HG03280 (cell line): ENCODE data around the gene WDFY4.
"Not testable (repeated sequence)": the region's sequence is repeated elsewhere in the genome, so short reads cannot be mapped to it uniquely, and the experiment has no call there.

ENCODE experiments used
- ATAC-seq: cut with Tn5 transposase; IDR thresholded peaks from one replicate; pipeline ENCODE4 v1.9.1; 2021; ENCODE audit warnings: mild to moderate bottlenecking, moderate library complexity; ENCODE audit not compliant: unreplicated experiment

WDFY4 gene, protein sequence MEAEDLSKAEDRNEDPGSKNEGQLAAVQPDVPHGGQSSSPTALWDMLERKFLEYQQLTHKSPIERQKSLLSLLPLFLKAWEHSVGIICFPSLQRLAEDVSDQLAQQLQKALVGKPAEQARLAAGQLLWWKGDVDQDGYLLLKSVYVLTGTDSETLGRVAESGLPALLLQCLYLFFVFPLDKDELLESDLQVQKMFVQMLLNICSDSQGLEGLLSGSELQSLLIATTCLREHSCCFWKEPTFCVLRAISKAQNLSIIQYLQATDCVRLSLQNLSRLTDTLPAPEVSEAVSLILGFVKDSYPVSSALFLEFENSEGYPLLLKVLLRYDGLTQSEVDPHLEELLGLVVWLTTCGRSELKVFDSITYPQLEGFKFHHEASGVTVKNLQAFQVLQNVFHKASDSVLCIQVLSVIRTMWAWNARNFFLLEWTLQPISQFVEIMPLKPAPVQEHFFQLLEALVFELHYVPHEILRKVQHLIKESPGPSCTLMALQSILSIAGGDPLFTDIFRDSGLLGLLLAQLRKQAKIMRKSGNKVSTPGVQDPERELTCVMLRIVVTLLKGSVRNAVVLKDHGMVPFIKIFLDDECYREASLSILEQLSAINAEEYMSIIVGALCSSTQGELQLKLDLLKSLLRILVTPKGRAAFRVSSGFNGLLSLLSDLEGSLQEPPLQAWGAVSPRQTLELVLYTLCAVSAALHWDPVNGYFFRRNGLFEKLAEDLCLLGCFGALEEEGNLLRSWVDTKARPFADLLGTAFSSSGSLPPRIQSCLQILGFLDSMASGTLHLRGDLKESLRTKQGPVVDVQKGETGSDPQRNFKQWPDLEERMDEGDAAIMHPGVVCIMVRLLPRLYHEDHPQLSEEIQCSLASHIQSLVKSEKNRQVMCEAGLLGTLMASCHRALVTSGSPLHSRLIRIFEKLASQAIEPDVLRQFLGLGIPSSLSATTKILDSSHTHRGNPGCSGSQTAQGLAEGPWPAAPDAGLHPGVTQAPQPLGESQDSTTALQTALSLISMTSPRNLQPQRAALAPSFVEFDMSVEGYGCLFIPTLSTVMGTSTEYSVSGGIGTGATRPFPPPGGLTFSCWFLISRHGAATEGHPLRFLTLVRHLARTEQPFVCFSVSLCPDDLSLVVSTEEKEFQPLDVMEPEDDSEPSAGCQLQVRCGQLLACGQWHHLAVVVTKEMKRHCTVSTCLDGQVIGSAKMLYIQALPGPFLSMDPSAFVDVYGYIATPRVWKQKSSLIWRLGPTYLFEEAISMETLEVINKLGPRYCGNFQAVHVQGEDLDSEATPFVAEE (N-terminal part only)

DNA sequence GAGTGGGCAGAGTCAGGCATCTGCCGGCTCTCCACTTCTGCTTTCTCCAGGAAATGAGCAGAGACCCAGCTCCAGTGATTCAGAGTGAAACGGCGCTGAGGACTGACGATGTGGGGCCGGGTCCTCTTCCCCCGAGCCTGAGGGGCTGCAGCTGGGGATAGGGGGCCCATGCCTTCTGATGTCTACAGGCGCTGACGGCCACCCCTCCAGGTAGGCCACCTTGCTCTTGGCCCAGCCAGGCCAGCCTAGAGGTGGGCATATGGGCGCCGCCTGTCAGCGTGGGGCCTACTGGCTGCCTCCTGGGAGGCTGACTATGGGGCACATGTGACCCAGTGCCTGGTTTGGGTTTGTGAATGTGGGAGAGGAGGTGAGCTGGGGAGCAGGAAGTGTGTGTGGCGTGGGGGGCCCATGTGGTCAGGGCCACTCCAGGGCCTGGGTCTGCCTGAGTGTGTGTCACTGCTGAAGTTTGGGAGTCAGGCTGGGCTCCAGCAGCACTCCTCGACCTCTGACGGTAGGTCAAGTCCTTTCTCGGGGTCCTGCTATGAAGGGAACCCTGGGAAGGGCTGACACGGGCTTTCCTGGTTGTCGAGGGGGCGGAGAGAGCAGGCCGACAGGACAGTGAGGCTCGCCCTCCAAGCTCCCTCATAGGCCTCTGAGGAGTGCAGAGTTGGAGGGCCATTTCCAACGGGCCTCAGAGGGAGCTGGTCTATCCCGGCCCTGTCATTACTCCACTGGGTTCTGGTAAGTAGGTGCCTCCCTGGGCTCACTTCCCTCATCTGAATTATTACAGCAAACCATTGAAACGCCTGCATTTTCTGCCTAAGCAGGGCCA lies at the start of gene WDFY4:
TSS of gene WDFY4 (plus strand) at position 82 of the 832 bp plus-strand sequence. CDS start 24,860 bp downstream, outside the sequence.
- ATAC-seq: peak; percentile 57

DNA sequence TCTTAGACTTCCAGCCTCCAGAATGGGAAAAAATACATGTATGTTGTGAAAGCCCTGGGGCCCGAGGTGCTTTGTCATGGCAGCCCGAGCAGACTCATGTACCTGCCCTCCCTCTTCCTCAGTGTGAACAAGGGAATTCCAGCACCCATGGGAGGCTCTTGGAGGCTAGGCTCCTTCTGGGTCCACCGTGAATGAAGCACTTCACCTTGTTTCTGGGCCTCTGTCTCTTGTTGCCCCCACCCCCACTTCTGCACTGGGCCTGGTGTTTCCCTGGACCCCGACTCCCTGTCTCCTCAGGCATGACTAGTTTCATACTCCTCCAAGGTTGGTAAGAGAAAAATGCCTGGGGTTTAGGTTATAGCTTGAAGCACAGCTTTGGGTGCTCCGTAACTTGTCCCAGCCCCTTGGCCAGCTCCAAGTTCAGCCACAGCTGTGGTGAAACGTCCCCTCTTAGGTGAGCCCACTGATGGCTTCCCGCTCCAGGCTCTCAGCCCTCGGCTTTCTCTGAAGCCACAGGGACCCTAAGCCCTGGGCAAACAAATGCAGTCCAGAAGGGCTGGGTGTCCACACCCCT lies 49.6 kb upstream of the WDFY4 start:
- no peak for ATAC-seq

DNA sequence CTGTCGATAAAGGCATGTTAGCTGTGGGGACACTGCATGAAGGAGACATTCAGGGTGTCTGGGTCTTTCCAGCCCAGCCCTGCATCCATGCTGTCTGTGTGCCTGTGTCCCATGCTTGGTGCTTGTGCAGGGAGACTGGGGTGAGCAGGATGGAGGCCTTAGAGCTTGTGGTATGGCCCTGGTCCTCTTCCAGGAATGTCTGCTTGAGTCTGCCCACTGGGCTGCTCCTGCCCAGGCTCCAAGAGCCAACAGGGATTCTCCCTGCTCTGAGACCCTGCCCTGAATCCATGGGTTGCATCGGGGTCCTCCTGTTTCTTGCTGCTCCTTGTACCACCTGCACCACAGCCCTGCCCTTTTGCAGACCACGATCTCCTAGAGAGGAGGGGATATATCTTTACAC lies 48.4 kb upstream of the WDFY4 start:
- ATAC-seq: no peak

DNA sequence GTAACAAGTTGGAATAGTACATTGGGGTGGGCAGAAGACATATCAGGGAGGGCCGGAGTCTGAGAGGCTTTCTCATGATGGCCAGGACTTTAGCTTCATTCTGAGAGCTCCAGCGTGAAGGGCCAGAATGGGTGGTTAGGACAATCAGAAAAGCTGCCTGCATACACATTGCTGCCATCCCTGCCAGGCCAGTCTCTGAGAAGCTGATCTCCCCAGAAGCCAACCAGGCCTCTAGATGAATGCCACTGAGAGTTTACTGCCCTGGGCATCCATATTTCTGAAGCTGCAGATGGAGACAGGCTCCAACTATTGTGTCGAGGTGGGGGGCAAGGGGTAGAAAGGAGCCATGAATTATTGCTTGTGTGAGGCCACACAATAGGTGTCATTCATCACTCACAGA lies 47.8 kb upstream of the WDFY4 start:
- no peak for ATAC-seq

DNA sequence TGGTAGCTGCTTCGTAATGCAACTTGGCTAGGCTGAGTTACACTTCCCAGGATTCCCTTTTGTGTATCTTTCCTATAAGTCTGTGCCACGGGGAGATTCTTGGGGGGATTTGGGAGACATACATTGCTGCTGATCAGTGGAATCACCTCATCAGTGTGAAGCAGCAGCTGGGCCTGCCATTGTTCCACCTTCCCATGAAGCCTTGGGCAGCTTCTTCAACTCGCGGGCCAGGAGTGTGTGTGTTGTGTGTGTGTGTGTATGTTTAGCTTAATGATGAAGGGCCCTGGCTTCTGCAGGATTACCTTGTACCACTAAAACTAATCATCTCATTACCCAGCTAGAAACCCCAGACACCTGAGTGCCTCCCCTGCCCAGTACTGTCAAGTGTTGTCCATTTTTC lies 46.5 kb upstream of the WDFY4 start:
- ATAC-seq: no peak

DNA sequence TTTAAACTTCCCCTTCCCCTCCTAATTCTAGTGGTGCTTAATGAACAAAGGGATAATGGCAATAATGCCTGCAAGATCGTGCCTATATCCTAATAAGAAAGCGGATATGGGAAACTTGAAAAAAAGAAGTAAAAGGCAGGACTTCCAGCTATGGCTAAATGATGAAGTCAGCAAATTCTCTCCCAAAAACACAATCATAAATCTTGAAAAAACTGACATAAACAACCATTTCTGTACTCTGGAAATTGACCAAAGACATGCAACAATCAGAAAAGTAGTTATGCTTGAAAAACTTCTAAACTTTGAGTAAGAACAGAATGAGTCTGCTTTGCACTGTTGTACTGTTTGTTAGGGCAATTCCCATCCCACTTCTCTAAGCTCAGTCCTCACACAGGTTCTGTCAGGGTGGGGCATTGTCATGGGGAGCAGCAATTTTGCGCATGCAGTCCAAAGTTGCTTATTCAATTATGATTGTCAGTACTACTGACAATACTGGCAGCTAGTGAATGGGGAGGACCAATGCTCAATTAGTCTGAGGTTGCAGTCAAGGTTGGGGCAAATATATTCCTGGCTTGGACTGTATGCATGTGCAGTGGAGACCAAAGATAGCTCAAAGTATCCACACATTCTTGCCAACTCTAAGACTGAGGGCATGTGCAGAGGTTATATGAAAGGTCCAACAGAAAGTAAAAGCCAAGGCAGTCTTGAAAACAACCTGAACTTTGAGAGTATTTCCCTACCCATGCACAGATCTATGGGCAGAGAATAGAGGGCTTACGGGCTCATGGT lies 45.7 kb upstream of the WDFY4 start:
- no peak for ATAC-seq

DNA sequence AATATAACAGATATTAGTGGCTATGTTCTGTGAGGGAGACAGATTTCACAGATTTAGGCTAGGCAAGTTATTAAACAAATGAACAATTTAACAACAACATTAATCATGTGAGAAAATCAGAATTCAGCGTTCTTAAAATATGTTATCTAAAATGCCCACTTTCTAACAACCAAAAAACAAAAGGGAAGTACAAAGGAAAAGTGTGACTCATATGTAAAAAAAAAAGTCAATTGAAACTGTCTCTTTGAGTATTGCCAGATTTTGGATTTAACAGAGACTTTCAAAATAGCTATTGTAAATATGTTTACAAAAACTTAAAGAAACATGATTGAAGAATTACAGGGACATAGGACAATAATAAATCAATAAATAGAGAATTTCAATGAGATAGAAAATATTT lies 45.0 kb upstream of the WDFY4 start:
- ATAC-seq: no peak

DNA sequence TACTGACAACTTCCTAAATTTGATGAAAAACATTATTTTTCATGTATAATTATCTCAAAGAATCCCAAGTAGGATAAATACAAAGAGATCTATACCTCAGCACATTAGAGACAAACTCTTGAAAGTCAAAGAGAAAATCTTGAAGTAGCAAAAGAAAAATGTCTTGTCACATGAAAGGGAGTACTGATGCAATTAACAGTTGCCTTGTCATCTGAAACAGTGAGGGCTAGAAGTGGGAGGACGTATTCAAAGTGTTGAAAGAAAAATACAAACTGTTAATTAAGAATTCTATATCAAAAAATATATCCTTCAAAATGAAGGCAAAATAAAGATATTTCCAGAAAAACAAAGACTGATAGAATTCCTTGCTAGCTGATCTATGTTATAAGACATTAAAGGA lies 44.3 kb upstream of the WDFY4 start:
- ATAC-seq: no peak

DNA sequence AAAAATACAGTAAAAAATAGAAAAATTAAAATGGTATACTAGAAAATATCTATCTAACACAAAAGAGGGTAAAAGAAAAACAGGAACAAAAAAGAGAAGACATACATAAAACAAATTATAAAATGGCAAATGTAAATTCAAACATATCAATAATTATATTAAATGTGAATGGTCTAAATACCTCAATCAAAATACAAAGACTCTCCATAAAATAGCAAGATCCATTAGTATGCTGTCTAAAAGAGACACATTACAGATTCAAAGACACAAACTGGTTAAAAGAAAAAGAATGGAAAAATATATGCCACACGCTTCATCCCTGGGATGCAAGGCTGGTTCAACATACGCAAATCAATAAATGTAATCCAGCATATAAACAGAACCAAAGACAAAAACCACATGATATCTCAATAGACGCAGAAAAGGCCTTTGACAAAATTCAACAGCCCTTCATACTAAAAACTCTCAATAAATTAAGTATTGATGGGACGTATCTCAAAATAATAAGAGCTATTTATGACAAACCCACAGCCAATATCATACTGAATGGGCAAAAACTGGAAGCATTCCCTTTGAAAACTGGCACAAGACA lies 43.5 kb upstream of the WDFY4 start:
- ATAC-seq: not testable (repeated sequence)

DNA sequence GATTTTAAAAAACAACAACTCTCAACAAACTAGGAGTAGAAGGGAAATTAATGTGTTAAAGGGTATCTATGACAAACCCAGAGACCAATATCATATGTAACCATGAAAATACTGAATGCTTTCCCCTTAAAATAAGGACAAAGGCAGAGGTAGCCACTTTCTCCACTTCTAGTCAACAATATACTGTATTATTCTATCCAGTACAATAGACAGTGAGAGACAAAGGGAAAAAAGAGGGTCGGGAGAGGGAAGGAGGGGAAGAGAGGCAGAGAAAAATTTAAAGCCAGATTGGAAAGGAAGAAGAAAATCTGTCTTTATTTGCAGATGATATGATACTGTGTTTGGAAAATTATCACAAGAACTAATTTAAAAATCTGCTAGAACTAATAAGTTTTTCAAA lies 39.1 kb upstream of the WDFY4 start:
- no peak for ATAC-seq

DNA sequence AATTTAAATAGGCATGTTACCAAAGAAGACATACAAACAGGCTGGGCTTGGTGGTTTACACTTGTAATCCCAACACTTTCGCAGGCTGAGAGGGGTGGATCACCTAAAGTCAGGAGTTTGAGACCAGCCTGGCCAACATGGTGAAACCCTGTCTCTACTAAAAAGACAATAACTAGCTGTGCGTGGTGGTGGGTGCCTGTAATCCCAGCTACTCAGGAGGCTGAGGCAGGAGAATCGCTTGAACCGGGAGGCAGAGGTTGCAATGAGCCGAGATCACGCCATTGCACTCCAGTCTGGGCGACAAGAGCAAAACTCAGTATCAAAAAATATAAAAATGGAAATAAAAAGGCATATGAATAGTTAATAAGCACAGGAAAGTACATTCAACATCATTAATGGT lies 37.6 kb upstream of the WDFY4 start:
- not testable (repeated sequence) for ATAC-seq

DNA sequence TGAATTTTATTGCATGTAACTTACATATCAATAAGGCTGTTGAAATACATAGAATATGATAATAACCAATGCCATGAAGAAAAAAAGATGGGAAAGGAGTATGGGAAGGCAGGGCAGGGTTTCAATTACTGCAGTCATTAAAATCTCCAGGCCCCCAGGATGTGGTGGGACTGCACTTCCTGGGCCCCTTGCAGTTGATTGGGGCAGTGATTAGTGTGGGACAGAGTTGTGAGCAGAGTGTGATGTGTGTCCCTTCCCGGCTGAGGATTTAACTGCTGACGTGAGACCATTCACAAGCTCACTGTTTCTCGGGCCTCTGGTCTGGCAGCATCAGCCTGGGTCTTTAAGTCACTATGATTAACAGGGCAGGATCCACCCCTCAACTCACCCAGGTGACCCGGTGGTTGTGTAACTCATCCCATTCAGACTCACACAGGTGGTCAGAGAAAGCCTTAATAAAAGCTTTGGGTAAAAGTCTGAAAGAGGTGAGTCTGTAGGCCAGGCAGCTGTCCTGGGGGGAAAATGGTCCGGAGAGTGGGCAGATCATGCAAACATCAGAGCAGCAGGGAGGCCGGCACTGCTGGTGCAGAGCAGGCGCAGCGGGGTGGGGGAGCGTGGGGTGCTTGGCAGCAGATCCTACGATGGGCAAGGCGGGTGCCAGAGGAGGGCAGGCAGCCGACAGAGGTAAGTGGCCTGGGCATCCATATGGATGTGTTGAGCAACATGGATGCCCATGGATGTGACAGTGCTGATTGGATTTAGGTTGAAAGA lies 36.3 kb upstream of the WDFY4 start:
- no peak for ATAC-seq

DNA sequence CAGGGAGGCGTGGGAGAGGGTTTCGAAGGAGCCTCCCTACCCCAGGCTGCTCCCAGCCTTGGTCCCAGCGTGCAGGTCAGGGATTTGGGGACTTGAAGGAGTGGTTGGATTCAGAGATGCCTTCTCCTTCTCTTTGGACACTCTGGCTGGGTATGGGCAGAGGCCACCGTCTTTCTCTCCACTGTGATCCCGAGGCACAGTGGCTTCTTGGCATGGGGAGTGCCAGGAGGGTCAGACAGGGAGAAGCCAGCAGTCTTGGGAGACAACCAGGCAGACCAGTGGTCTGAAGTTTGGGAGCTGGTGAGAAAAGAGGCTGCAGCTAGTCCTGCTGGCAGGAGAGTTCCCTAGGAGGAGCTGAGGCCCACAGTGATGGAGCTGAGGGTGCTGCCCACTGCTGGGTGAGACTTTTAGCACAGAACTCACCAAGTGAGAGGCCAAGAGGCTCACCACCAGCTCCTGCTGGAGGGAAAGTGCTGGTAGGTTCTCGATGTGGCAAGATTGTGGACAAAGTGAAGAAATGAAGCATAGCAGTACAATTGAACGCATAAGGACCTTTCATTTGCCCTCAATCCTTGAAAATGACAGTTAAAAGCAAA lies 35.2 kb upstream of the WDFY4 start:
- no peak for ATAC-seq

DNA sequence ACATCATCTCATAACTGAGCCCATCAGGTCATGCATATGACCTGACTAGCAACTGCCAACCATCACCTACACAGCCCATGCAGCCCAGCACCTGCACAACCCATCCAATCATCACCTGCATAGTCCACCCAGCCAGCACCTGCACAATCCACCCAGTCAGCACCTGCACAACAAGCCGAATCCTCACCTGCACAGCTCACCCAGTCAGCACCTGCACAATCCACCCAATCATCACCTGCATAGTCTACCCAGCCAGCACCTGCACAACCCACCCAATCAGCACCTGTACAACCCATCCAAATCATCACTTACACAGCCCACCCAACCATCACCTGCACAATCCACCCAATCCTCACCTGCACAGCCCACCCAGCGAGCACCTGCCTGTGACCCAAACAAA lies 33.4 kb upstream of the WDFY4 start:
- no peak for ATAC-seq

DNA sequence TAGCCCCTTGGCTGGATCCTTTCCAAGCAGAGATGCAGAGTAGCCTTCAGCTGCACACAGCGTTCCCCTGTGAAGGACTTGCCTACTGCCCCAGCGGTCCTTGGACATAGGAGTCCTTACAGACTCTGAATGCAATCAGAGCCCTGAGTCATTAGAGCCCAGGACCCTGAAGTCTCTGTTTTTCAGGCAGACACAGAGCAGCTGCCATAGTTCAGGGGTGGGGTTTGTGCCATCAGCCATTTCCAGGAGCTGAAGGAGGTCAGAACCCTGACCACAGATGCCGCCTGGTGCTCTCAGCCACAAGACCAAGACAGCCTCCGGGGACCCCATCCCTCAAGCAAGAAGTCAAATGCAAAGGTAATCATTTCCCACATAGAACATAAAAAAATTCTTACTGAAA lies 32.8 kb upstream of the WDFY4 start:
- no peak for ATAC-seq

DNA sequence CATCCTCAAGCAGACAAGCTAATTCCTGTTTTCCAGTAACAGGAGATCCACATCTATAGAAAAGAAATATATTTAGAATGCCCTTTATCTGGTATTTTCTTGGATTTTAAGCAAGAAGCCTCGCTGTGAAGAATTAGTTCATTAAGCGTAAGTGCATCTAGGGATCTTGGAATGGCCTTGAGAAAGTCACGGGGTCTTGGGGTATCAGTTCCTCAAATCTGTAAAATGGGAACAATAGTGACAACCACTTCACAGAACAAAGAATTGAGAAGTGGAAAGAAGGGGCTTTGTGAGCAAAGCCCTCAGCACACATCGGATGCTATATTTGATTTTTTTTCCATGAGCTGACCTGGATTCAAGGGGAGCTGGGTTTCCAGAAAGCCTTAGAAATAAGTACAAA lies 32.3 kb upstream of the WDFY4 start:
- ATAC-seq: no peak

DNA sequence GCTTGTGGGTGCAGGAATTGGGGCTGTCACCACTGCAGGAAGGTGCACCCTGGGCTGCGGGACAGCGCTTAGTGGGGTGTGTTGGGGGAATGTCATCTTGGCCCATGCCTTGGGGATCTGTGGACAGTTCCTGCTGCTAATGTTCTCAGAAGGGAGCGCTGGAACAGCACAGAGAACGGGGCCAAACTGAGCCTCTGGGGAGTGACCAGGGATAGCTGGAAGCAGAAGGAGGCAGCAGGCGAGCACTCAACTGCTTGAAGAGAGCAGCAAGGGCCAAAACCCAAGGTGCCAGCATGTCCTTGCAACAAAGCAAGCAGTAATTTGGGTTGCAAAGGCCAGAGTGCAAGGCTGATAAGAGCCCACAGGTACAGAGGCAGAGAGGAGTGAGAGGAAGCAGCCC lies 31.3 kb upstream of the WDFY4 start:
- ATAC-seq: no peak
